Stimulated activated CD4-positive, alpha-beta T cell treated with anti-CD3 and anti-CD28 coated beads, TNF-alpha, amount 100 ng/mL, for 24 hours (primary cell): ENCODE measurements around the gene USP8.
A peak's percentile ranks its signal among the peaks of the same experiment; 100 is the strongest.
"Not testable (repeated sequence)": the region's sequence is repeated elsewhere in the genome, so short reads cannot be mapped to it uniquely, and the experiment has no call there.

Source experiments
- DNase-seq, 3 experiments: peaks; one replicate each; pipeline ENCODE4 v3.0.0-alpha.2; 2020; ENCODE audit warnings: low read depth in 3 of 3

Gene USP8

DNA sequence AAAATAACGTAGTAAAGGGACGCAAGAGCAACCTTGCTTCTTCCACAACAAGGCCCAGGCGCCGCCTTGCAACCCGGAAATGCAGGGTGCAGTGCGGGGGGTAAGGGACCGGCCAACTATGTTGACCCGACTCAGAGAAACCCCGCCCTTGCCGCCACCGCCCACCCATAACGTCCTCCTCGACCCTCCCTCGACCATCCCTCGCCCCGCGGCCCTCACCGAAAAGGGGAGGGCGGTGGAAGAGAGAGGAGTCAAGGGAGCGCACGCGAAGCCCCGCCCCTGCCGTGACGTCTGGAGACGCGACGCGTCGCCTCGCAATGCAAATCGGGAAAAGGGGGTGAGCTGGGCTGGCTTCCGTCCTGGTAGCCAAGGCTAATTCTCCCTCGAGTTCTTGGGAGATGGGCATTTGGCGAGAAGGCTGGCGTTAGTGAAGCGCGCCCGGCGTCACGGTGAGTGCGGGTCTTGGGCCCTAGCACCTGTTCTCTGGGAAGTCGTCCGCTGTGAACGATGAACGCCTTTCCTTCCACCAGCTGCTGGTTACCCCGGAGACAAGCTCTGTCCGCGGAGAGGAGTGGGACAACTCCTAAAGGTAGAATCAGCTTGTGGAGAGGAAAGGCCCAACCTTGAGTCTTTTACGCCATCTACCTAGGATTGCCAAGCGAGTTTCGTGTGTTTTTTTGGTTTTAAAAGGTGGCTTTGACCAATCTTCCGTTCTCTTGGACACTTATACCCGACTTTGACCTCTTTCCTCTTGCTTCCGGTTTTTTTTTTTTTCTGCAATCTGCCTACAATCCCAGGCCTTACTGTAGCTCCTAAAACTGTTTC, at the start of gene USP8:
TSS of gene USP8 (plus strand) at position 340 of the 825 bp plus-strand sequence. CDS start 14,669 bp downstream, outside the sequence.
- DNase-seq, result peak; percentile 84 to 93 (median 84)

DNA sequence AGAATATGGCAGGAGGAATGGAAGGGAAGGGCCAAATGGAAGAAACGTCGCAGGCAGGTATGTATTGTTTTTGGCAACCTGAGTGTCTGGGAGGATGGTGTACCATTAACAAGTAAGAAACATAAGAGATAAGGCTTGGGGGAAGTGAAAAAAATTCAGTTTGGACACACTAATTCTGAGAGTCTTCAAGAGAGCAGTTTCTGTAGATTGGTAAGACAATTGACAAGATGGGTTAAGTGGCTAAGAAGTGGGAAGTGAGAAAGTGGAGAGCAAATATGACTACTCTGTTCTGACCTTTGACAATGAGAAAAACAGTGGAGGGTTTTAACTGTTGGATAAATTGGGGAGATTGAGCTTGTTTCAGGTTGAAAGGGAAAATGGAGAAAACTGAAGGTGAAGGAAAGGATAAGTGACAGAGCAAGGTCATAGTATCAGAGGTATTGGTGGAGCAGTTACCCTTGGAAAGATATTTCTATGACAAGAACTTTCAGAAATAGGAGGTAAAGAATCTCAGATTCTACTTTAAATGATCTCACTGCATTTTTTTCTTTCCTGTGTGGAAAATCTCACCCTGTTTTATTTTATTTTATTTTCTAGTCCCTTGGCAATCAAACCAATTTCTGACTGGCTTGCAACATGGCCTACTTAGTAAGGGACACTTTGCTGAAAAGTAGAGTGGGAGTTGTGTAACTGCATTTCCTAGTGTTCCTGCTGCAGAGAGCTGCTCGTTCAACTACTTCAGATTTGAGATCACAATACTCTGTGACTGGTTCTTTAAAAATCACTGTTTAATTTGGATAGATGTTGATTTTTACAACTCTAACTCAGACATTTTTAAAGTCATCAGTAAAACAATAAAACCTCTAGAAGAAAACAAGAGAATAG, 46.1 kb upstream of the USP8 start:
- DNase-seq, result no peak

DNA sequence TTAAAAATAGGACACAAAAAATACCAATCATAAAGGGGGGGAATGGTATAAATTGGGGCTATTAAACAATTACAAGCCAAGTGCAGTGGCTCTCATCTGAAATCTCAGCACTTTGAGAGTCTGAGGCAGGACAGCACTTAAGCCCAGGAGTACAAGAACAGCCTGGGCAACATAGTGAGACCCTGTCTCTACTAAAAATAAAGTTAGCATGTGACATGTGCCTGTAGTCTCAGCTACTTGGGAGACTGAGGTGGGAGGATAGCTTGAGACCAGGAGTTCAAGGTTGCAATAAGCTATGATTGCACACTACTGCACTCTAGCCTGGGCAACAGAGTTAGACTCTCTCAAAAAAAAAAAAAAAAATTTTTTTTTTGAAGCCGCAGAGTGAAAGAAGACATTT, 45.4 kb upstream of the USP8 start:
- no peak for DNase-seq

DNA sequence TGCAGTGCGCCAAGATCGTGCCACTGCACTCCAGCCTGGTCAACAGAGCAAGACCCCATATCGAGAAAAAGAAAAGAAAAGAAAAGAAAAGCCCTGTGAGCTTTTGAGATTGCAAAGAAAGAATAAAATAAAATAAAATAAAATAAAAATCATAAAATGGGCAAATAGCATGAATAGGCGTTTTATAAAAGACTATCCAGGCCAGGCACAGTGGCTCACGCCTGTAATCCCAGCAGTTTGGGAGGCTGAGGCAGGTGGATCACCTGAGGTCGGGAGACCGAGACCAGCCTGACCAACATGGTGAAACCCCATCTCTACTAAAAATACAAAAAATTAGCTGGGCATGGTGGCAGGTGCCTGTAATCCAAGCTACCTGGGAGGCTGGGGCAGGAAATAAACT, 44.8 kb upstream of the USP8 start:
- not testable (repeated sequence) for DNase-seq

DNA sequence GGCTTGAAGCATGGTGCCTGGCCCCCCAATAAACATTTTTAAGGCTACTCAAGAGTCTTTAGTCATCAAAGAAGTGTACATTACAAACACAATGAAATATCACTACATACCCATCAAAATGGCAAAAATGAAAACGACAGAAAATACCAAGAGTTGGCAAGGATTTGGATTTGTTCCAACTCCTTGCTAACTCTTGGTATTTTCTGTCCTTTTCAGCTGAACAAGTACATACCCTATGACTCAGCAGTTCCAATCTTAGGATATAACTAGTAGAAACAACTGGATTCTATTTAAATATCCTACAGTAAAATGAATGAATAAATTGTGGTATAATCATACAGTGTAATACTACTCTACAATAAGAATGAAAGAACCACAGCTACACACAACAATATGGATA, 44.1 kb upstream of the USP8 start:
- no peak for DNase-seq

DNA sequence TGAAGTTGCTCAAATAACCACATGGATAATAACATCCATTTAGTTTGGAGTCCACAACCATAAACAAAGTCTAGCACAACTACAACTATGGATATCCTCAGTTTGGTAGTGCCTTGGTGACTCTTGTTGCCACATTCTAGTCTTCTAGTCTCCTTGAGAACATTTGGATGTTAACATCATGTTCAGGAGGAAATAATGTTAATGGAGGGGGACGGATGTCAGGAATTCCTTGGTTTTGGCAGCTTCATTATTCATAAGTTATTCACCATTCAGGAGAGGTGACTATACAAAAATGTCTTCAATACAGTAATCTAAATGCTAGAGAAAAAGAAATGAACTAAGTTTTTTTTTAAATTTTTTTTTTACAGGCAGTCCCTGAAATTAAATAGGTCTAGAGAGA, 42.8 kb upstream of the USP8 start:
- no peak for DNase-seq

DNA sequence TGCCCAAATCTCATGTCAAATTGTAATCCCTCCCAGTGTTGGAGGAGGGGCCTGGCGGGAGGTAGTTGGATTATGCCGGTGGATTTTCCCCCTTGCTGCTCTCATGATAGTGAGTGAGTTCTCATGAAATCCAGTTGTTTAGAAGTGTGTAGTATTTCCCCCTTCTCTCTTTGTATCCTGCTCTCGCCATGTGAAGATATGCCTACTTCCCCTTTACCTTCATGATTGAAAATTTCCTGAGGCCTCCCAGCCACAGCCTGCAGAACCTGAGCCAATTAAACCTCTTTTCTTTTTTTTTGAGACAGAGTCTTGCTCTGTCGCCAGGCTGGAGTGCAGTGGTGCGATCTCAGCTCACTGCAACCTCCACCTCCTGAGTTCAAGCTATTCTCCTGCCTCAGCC, 41.8 kb upstream of the USP8 start:
- DNase-seq, result not testable (repeated sequence)

DNA sequence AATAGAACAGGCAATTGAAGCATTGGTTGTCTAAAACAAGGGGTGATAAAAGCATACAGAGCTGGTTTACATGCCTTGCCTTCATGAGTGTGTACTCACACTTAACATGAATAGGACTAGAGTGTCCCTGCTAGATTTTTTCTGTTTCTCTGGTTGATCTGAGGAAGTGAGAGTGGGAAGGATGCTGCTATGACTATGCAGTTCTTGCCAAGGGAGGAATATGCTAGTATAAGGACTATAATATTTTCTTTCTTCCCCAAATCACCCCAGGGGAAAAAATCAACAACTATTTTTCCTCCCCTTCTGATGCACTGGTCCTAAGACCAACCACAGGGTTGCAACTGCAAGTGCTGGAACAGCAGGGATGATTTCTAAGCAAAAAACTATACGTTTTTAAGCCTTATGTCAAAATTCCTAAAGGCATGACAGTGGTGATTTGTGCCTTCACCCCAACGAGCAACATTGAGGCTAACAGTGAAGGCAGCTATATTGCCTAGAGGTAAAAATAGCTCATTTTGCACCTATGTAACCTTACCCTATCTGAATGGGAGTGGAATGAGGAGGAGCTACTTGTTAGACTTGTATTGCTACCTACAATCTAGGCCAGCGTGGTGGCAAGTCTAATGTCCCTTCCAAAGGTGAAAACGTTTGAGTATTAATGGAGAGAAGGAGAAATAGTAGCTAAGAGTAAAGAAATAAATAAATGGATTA, 33.5 kb upstream of the USP8 start:
- no peak for DNase-seq

DNA sequence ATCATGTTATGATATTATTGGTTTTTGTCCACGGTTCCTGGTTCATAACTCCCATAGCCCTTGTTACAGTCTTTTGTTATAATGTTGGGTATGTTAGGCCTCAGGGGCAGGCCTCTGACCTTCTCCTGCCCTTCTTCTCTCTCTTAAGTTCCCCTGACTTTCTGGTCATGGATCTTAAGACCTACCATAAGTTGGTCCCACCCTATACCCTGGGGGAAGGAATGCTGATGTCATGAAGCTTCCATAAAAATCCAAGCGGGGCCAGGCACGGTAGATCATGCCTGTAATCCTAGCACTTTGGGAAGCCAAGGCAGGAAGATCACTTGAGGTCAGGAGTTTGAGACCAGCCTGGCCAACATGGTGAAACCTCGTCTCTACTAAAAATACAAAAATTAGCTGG, 32.6 kb upstream of the USP8 start:
- not testable (repeated sequence) for DNase-seq

DNA sequence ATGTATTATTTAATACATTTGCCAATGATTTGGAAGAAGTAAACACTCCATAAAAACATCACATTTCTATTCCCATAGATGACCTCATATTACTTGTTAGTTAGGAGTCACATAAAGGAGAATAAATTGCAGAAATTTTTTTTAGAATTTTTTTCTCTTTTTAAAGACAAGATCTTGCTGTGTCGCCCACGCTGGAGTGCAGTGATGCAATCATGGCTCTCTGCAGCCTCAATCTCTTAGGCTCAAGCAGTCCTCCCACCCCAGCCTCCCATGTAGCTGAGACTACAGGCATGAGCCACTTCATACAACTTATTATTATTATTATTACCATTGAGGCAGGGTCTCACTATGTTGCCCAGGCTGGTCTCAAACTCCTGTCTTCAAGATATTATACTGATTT, 12.3 kb upstream of the USP8 start:
- DNase-seq, result no peak

DNA sequence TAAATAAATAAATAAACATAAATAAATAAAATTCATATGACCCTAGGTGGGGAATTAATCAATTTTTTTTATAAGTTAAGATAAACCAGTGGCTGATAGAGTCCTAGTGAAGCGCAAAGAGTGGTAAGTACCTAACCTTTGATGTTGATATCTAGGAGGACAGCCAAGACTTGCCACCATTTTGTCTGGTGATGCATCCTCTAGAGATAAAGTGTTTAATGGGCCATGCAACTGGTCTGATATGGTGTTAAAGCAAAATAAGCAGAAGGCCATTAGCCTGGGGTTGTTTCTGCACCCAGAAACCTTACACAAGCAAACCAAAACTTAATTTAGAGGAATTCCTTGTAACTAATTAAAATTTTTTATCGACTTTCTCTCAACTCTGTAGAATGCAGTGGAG, 9.6 kb upstream of the USP8 start:
- no peak for DNase-seq

DNA sequence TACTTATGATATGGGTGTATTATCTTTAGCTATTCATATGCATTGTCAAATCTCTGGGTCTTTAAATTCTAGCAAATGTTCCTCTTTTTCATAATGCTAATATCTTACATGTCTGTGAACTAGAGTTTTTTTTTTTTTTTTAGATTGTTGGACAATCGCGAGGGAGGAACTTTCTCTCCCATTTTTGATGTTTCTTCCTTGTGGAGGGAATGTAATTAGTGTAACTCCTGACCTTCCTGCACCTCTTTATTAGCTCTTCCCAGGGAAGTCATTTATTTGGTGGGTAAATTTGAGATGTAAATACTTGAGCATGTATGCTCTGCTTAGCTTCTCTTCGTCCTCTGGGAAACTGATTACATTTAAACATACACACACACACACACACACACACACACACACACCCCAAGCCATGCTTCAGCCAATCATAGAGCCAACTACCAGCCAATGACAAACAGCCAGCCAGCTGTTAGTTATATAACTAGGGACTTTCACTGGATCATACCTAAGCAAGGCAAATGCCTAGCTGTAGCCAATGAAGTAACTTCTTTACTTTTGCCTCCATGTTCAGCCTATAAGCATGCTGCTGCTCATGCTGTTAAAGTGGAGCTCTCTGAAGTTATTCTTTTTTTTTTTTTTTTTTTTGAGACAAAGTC, 8.3 kb upstream of the USP8 start:
- DNase-seq, result no peak

DNA sequence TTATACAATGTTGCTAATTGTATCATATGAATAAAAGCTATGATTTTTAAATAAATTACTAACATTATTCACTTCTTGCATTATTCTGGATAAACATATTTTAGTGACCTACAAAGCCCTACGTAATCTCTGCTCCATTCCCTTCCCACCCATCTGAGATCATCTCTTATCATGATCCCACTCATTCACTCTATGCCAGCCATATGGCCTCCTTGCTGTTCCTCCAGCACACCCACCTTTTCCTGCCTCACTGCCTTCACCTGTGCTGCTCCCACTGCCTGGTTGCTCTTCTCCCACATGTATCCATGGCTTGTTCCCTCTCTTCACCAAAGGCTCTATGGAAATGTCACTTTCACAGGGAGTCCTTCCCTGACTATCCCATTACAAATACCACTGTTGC, 7.3 kb upstream of the USP8 start:
- DNase-seq, result no peak

DNA sequence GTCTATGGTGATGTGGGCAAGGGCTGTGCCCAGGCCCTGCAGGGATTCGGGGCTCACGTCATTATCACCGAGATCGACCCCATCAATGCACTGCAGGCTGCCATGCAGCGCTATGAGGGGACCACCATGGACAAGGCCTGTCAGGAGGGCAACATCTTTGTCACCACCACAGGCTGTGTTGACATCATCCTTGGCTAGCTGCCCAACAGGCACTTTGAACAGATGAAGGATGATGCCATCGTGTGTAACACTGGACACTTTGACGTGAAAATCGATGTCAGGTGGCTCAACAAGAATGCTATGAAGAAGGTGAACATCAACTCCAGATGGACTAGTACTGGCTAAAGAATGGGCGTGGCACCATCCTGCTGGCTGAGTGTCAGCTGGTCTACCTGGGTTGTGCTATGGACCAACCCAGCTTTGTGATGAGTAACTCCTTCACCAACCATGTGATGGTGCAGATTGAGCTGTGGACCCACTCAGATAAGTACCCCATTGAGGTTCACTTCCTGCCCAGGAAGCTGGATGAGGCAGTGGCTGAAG, 6.1 kb upstream of the USP8 start:
- DNase-seq, result no peak

DNA sequence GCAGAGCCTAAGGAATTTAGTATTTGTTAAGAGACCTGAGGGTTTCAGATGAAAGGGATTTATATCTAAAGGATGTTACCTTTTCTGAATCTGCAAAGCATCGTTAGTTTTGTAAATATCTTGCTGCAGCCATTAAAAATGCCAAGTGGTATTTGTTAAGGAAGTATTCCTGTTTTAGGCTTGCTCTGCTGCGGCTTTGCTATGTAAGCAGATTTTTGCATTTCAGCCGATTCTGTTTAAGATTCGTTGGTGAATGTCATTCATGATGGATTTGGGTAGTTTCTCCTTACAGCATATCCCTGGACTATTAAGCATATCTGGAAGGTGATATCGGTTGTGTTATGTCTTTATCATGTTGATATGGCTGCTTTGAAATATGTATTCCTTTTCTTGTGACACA, 1.0 kb downstream of the USP8 start:
- no peak for DNase-seq

DNA sequence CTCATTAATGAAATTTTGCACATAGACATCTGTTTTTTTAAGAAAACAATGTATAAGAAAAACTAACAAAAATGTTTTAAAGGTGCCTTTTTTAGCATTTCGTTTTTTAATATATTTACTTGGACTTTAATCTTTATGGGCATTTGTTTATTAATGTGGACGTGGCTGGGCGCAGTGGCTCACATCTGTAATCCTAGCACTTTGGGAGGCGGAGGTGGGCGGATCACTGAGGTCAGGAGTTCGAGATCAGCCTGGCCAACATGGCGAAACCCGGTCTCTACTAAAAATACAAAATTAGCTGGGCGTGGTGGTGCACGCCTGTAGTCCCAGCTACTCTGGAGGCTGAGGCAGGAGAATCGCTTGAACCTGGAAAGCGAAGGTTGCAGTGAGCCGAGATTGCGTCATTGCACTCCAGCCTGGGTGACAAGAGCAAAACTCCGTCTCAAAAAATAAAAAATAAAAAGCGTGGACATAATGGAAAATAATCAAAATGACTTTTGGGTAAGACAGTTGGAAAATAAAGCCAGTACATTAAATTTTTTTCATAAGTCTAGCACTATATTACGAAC, 1.6 kb downstream of the USP8 start:
- DNase-seq, result not testable (repeated sequence)

DNA sequence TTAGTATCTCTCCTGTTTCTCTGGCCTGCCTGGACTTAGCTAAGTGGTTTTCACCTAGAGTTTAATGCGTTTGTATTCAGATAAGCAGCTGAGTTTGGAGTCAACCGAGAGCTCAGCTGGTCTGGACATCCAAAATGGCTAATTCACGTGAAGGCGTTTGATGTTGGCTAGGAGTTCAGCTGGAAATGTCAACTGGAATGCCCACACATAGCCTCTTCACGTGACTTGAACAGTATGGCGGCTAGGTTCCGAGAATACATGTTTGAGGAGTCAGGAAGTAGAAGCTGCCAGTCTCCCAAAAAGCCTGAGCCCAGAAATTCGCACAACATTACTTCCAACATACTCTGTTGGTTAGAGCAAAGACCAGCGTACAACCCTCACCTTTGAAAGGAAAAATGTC, 2.2 kb downstream of the USP8 start:
- no peak for DNase-seq

DNA sequence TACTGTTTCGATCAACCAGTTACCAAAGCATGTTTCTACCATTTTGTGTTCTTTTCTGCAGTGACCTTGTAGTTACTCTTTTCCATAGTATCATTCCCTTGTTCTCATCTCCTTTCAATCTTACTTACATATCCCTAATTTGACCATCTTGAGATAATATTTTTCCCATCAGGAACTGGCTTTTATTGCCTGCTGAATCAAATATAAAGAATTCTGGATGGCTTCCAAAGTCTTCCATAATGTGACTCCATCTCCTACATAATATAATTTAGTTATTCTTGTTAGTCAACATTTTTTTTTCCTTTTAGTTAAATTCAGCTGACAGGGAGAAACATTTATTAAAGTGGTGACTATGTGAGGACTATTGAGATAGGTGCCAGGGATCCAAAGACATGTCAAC, 7.0 kb downstream of the USP8 start:
- no peak for DNase-seq

DNA sequence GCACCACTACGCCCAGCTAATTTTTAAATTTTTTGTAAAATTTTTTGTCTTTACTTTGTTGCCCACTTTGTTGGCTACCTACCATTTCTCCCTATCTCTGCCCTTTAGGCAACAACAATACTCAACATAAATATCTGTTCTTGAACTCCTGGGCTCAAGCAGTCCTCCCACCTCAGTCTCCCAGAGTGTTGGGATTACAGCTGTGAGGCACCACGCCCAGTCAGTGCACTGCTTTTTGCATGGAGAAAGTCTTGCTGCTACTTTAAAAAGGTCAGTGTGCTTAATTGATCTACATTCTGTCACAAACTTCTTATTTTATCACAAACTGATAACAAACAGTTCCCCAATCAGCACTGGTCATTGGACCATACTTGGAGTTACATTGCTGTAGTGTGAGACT, 8.0 kb downstream of the USP8 start:
- DNase-seq, result no peak

DNA sequence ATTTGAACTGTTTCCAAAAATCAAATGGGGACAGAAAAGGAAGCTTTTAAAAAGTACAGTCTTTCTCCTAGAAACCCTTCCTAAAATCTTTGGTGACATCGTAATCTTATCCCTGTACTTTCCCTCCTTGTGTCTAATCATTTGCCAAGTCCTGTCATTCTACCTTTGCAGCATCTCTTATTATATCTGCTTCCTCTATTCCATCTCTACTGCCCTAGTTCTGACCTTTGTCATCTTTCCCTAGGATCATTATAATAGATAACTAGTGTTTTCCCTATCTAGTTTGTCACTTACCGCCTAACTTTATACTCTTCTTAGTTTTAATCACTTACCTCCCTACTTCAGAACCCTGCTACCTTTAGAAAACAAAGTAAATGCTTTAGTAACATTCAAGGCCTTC, 11.6 kb downstream of the USP8 start:
- no peak for DNase-seq

DNA sequence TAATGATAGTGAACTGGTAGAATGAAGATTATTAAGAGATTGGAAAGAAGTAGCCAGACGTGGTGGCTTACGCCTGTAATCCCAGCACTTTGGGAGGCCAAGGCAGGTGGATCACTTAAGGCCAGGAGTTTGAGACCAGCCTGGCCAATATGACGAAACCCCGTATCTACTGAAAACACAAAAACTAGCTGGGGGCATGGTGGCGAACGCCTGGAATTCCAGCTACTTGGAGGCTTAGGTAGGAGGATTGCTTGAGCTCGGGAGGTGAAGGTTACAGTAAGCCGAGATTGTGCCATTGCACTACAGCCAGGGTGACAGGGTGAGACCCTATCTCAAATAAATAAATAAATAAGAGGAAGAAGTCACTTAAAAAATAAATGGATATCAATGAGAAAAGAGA, 14.0 kb downstream of the USP8 start:
- no peak for DNase-seq
